ENCODE measurements around the gene TPMT.

TPMT gene

DNA sequence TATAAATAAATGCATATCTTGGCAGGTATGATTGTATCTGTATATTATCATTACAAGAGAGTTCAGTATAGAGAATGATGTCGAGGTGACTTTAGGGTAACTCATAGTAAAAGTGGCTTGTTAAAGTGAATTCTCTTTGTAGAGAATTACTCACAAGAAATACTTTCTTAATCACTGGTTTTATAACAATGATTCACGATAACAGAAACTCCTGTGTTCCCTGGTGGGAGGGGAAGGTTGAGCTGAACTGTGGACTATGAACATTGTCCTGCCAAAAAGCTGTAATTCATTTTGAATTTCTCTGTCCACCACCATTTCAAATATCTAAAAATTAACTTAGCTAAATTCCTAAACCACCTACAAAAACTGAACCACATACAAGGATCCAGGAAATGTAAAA, 7.7 kb downstream of the TPMT start:
- Mint-ChIP-seq H3K4me1 (peaks cover 7% of the 10 kb centered on the region), H3K27me3 (no peaks in the 10 kb centered on the region), H3K27ac (no peak overlapping the region), H3K9me3 (no peaks in the 10 kb centered on the region), H3K36me3 (peaks cover 16% of the 10 kb centered on the region), H3K4me3 (no peak overlapping the region)
- ATAC-seq (ENCODE audit: low read depth) (no peak), DNase-seq (ENCODE audit: low spot score in 2 of 2) (no peak)

DNA sequence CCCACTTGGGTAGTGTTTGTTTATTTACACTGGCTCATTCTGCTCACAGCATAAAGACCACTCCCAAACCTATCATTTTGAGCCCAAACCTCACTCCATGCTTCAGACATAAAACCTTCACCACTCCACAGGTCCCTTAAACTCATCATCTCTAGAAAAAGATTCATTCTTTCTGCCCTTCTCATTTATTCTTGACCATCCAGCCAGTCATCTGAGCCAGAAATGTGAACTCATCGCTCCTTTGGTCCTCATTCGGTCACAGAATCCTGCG, 12.4 kb downstream of the TPMT start:
- Mint-ChIP-seq H3K4me1 (peaks cover 9% of the 10 kb centered on the region), H3K4me3 (no peak overlapping the region), H3K27ac (peak overlapping the region; percentile 4), H3K36me3 (peaks cover 25% of the 10 kb centered on the region), H3K27me3 (no peaks in the 10 kb centered on the region), H3K9me3 (no peaks in the 10 kb centered on the region)
- DNase-seq (ENCODE audit: low spot score in 2 of 2) (no peak), ATAC-seq (ENCODE audit: low read depth) (no peak)

DNA sequence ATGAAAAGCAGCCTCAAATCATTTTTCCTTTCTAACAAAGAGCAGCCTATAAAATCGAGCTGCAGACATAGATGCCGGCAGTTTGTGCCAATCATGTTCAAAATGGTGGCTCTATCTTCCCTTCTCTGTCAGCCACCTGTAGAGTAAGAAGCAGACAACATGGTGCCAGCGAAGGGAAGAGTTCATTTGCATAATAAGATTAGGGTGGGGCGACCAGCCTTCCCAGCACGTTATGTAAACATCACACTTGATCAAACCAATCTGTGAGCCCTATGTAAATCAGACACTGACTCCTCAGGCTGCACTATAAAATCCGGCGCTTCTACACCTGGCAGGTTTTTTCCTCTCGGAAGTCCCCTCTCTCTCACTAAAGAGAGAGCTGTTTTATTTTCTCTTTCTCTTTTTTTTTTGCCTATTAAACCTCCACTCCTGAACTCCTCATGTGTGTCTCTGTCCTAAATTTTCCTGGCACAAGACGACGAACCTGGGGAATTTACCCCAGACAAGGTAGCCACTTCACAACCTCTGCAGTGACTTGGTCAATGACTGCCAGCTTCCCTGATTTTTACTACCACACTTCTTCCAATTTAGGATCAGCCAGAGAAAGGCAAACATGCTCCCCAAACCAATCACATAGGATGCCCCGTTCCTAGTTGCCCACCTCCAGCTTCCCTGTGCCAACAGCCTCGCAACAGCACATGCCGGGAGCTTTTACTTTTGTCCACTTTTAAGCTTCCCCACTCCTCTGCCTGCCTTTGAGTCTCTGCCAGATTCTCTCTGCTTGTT, 12.9 kb downstream of the TPMT start:
- no peaks in the 10 kb centered on the region for H3K27me3 Mint-ChIP-seq
- H3K4me3 Mint-ChIP-seq = no peak overlapping the region
- peaks cover 9% of the 10 kb centered on the region for H3K4me1 Mint-ChIP-seq
- no peak for DNase-seq (ENCODE audit: low spot score in 2 of 2)
- H3K36me3 Mint-ChIP-seq = peaks cover 25% of the 10 kb centered on the region
- peak; percentile 34 for ATAC-seq (ENCODE audit: low read depth)
- H3K9me3 Mint-ChIP-seq = no peaks in the 10 kb centered on the region
- H3K27ac Mint-ChIP-seq = peak overlapping the region; percentile 4

DNA sequence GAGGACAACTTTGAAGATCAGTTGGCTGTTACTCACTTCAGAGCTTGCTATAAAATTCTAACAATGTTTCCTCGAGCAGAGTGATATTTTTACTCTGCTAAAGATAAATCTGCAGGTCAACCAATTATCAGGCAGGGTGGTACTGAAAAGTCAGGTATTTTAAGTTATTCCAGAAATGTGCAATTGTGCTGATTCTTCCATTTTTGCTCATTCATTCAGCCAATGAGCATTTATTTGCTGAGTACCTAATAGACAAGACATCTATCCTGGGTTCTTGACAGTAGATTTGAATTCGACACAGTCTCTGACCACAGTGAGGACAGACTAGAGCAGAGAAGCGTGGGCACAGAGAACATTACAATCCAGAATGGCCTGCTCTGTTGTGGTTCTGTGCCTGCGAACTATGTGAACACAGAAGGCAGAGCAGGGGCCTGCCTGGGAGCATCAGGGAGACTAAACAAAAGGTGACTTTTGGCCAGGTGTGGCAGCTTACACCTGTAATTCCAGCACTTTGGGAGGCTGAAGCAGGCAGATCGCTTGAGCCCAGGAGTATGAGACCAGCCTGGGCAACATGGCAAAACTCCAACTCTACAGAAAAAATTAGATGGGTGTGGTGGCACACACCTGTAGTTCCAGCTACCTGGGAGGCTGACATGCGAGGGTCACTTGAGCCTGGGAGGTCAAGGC, 14.8 kb downstream of the TPMT start:
- Mint-ChIP-seq H3K4me3 (no peak overlapping the region), H3K36me3 (peaks cover 29% of the 10 kb centered on the region), H3K4me1 (peaks cover 9% of the 10 kb centered on the region), H3K27ac (no peak overlapping the region), H3K27me3 (no peaks in the 10 kb centered on the region), H3K9me3 (no peaks in the 10 kb centered on the region)
- DNase-seq (ENCODE audit: low spot score in 2 of 2) (no peak), ATAC-seq (ENCODE audit: low read depth) (no peak)

DNA sequence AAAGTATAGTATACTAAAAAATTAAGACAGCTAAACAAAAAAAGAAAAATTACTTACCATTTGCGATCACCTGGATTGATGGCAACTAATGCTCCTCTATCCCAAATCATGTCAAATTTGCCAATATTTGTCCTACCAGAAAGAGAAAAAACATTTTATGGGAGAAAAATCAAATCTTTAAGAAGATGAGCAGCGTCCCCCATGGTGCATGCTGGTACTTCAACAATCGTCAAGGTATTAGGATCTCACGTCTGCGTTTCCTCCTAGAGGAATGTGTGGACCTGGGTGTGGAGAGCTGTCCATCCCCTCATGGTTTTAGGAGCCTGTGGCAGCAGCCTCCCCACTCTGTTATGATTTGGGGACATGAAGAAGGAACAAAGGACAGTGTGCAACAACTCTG, 16.0 kb downstream of the TPMT start:
- Mint-ChIP-seq H3K9me3 (no peaks in the 10 kb centered on the region), H3K27ac (no peak overlapping the region)

DNA sequence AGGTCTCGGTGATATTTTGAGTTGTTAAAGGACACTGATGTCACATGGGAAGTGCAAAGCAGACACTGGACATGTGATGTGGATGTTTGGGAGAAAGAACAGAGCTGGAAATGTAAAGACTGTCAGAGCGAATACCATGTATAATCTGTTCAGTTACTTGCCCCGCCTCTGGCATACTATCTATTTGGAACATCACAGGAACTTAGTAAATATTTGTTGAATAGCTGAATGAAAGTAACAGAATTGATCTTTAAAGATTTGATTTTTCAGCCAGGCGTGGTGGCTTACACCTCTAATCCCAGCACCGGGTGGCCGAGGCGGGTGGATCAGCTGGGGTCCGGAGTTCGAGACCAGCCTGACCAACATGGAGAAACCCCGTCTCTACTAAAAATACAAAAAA, 18.6 kb downstream of the TPMT start:
- Mint-ChIP-seq H3K27me3 (no peaks in the 10 kb centered on the region), H3K9me3 (no peaks in the 10 kb centered on the region), H3K4me3 (no peak overlapping the region), H3K27ac (no peak overlapping the region), H3K4me1 (no peaks in the 10 kb centered on the region), H3K36me3 (peaks cover 23% of the 10 kb centered on the region)
- no peak for ATAC-seq (ENCODE audit: low read depth)
- DNase-seq (ENCODE audit: low spot score in 2 of 2) = no peak

More for the DNA sequence above, 16.0 kb downstream of the TPMT start:
- ATAC-seq (ENCODE audit: low read depth) = no peak
- H3K36me3 Mint-ChIP-seq = peaks cover 29% of the 10 kb centered on the region
- no peaks in the 10 kb centered on the region for H3K27me3 Mint-ChIP-seq
- peaks cover 9% of the 10 kb centered on the region for H3K4me1 Mint-ChIP-seq
- DNase-seq (ENCODE audit: low spot score in 2 of 2) = no peak
- H3K4me3 Mint-ChIP-seq = no peak overlapping the region

DNA sequence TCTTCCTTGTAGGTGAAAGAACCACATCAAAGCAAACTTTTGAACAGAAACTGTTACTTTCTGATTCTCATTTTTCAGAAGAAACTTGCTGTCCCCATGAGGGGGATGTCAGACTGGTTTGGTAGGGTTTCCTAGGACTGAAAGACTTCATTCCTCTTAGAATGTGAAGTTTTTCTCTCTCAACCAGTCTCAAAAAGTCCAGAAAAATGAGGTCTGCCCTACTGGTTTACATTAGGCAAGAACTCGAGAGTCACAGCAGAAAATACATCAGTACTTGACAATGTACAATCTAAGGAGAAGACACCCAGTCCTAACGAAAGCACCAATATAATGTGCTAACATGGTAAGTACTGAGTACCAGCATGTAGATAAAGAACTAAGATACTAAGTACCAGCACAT, 19.7 kb downstream of the TPMT start:
- DNase-seq (ENCODE audit: low spot score in 2 of 2) = no peak
- Mint-ChIP-seq H3K36me3 (peaks cover 20% of the 10 kb centered on the region), H3K4me1 (no peaks in the 10 kb centered on the region), H3K27ac (no peak overlapping the region), H3K9me3 (no peaks in the 10 kb centered on the region), H3K27me3 (no peaks in the 10 kb centered on the region), H3K4me3 (no peak overlapping the region)
- no peak for ATAC-seq (ENCODE audit: low read depth)

DNA sequence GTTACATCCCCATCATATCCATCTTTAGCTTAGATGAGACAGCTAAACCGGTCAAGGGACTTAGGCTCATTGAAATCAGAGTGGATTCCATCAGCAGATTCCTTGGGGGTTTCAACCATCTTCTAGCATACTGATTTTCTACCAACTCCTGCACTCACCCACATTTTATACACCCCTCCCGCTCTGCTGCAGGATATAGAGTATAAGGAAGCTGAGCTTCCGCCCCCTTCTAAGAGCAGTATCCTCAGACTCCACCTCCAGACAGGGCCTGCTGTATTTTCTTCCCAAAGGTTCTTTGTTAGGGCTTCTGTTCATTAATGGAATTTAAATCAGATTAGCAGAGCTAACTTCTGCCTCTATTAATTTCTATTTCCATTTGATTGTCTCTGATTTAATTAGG, 22.5 kb downstream of the TPMT start:
- no peaks in the 10 kb centered on the region for H3K9me3 Mint-ChIP-seq
- no peak overlapping the region for H3K4me3 Mint-ChIP-seq
- peaks cover 16% of the 10 kb centered on the region for H3K36me3 Mint-ChIP-seq
- no peak for DNase-seq (ENCODE audit: low spot score in 2 of 2)
- no peaks in the 10 kb centered on the region for H3K27me3 Mint-ChIP-seq
- no peak for ATAC-seq (ENCODE audit: low read depth)
- H3K27ac Mint-ChIP-seq = no peak overlapping the region
- no peaks in the 10 kb centered on the region for H3K4me1 Mint-ChIP-seq

DNA sequence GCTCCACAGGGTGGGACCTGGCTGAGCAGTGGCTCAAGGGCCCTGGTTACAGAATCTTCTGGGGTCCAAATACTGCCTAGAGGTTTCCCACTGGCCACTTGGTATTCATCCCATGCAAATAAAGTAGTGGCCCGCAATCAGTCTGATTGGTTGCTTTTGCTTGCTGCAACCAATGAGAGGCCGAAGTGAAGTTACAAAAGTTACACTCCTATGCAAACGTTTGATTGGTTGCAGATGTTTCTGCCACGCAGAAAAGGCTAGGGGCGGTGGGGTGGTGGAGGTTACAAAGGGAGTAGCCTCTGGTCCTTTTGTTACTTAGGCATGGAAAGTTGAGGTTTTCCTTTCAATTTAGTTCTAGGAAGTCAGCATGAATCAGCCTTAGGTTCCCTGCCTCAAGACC, 28.8 kb downstream of the TPMT start:
- H3K27ac Mint-ChIP-seq = no peak overlapping the region
- H3K4me1 Mint-ChIP-seq = peaks cover 8% of the 10 kb centered on the region
- H3K9me3 Mint-ChIP-seq = no peaks in the 10 kb centered on the region
- DNase-seq (ENCODE audit: low spot score in 2 of 2) = no peak
- H3K36me3 Mint-ChIP-seq = peaks cover 6% of the 10 kb centered on the region
- H3K27me3 Mint-ChIP-seq = peaks cover 2% of the 10 kb centered on the region
- ATAC-seq (ENCODE audit: low read depth) = no peak
- H3K4me3 Mint-ChIP-seq = no peak overlapping the region

DNA sequence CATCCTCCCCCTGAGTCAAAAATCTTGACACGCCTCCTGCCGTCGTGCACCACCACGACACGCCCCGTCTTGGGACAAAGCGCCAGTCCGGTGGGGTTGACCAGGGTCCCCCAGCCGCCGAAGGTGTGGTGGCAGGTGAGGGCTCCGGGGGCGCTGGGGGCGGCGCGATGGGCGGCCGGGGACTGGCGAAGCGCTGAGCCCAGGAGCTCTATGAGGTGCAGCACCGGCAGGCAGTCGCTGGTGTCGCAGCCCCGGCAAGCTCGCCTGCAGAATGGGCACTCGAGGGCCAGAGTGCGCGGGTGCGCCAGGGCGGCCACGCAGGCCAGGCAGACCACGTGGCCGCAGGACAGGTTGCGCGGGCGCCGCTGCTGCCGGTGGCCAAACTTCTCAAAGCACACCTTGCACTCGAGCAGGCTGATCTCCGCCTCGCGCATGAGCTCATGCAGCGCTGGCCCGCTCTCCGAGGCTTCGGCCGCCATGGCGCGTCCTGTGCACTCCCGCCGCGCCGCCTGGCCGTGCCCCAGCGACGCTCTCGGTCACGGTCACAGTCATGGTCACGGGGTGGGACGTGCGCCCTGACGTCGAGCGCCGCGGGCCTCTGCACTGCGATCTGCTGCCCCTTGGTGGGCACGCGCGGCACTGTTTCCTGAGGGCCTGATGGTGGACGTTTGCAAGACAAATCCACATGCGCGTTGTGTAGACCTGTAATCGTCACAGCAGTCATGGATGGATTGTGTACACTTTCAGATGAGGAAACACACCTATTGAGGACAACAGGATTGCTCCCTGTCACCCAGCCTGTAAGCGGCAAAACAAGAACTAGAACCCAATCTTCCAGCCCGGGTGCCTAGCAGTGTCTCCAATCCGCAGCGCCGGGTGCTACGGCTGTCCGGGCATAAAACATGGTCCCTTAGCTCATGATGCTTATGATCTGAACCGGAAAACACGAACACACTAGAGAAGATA, 32.5 kb downstream of the TPMT start, which contains the start of gene NHLRC1:
TSS of gene NHLRC1 (minus strand) at position 550 of the 966 bp plus-strand sequence. CDS start at position 479, 71 bp downstream.
- Mint-ChIP-seq H3K9me3 (no peaks in the 10 kb centered on the region), H3K36me3 (no peaks in the 10 kb centered on the region), H3K4me3 (peak within 1 kb of the TSS; percentile 93), H3K27me3 (peaks cover 2% of the 10 kb centered on the region), H3K27ac (peak within 1 kb of the TSS; percentile 88), H3K4me1 (peaks cover 8% of the 10 kb centered on the region)
- DNase-seq (ENCODE audit: low spot score in 2 of 2) = peak; percentile 62 to 72
- ATAC-seq (ENCODE audit: low read depth) = peak; percentile 98

DNA sequence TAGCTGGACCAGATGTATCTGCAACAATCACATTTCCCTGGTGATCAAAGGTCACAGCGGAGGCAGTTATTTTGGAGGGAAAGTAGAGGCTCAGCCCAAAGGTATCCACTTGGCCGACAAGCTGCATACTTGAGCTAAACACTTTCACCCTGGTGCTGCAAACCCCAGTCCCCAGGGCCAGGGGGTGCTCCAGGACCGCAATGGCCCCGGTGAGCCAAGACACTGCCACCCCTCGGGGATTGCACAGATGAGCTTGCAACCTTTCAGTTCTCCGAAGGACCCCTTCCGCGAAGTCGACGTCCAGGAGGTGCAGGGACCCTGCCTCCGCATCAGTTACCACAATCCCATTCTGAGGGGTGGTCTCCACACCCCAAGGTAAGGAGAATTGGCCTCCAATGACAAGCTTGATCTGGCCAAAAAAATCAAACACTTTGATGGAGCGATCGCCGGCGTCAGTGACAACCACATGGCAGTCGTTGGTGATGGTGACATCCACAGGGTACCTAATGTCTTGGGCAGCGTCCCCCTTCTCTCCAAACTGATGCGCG, 33.2 kb downstream of the TPMT start:
- Mint-ChIP-seq H3K36me3 (no peaks in the 10 kb centered on the region), H3K27ac (no peak overlapping the region), H3K9me3 (no peaks in the 10 kb centered on the region), H3K4me3 (peak overlapping the region; percentile 65), H3K4me1 (peaks cover 8% of the 10 kb centered on the region), H3K27me3 (peaks cover 3% of the 10 kb centered on the region)
- DNase-seq (ENCODE audit: low spot score in 2 of 2) = peak; percentile 3 to 32
- ATAC-seq (ENCODE audit: low read depth) = no peak

DNA sequence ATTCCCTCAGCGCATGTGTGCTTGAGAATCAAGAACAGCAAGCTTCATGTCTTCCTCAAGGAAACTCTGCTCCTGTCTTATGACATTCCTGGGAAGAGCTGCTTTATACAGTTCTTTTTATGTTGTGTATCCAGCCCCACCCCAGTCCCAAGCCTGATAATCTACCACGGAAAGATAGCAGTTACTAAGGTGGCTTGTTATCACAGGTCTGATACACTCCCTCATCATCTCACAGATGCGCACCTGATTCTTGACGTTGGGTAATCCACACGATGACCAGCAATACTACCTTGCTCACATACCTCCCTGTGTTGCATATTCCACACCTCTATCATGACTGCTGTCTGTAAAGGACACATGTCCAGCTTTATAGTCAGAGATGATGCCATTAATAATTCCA, 35.6 kb downstream of the TPMT start:
- Mint-ChIP-seq H3K36me3 (no peaks in the 10 kb centered on the region), H3K9me3 (no peaks in the 10 kb centered on the region), H3K27me3 (peaks cover 3% of the 10 kb centered on the region)

DNA sequence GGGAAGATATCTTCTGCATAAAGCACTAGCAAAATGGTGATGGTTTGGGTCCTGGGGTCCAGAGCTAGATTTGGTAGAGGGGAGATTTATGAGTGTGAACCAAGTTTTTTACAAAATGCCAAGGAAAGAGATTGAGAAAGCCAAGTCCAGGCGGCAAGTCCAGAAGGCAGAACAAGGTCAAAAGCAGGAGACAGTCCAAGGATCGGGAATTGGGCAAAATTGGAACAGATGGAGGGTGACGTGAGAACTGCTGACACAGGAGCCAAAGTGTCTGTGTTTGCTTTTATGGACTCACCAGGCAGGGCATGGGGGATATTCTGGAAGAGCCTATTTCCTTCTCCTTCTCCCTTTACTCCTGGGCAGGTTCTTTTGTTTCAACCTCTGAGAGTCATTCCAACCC, 36.5 kb downstream of the TPMT start:
- Mint-ChIP-seq H3K4me3 (no peak overlapping the region), H3K27ac (no peak overlapping the region), H3K36me3 (no peaks in the 10 kb centered on the region), H3K4me1 (peaks cover 8% of the 10 kb centered on the region), H3K9me3 (no peaks in the 10 kb centered on the region), H3K27me3 (peaks cover 5% of the 10 kb centered on the region)
- DNase-seq (ENCODE audit: low spot score in 2 of 2) (no peak), ATAC-seq (ENCODE audit: low read depth) (no peak)

More for the DNA sequence above, 35.6 kb downstream of the TPMT start:
- Mint-ChIP-seq H3K27ac (no peak overlapping the region), H3K4me1 (peaks cover 8% of the 10 kb centered on the region), H3K4me3 (no peak overlapping the region)
- ATAC-seq (ENCODE audit: low read depth) (no peak), DNase-seq (ENCODE audit: low spot score in 2 of 2) (no peak)

DNA sequence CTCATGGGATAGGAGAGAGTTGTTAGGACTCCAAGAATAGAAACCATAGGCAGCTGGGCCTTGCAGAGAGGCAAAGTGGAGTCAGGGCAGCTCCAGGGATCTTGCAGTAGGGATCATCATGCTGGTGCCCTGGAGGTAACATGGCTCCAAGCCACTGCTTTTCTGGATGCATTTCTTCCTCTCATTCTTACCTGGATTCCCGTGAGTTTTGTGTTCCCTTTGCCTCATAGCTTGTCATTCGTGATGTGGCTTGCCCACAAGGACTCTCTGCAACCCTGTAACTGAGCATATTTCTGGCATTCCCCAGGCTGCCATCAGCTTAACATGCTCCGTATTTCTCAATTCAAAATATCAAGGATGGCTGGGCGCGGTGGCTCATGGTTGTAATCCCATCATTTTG, 37.7 kb downstream of the TPMT start:
- ATAC-seq (ENCODE audit: low read depth) (no peak), DNase-seq (ENCODE audit: low spot score in 2 of 2) (no peak)
- no peaks in the 10 kb centered on the region for H3K36me3 Mint-ChIP-seq
- no peak overlapping the region for H3K27ac Mint-ChIP-seq
- no peaks in the 10 kb centered on the region for H3K9me3 Mint-ChIP-seq
- H3K4me1 Mint-ChIP-seq = no peaks in the 10 kb centered on the region
- no peak overlapping the region for H3K4me3 Mint-ChIP-seq
- peaks cover 3% of the 10 kb centered on the region for H3K27me3 Mint-ChIP-seq

Data from memory B cell (primary cell).